Fibroblast of gingiva (primary cell): Measurements from ENCODE around the gene KRT4.
"Not testable (repeated sequence)": the region's sequence is repeated elsewhere in the genome, so short reads cannot be mapped to it uniquely, and the experiment has no call there.

Experiments
- DNase-seq: peaks from one replicate; pipeline ENCODE4 v3.0.0-alpha.2; 2011; ENCODE audit warnings: low read depth

Gene KRT4

GRCh38 chr12:52807544-52808470 is 6.1 kb downstream of the KRT4 start:
- no peak for DNase-seq

- no peak for DNase-seq
Measured at GRCh38 chr12:52806821-52807543, 6.9 kb downstream of the KRT4 start.

- DNase-seq, result no peak
Measured at GRCh38 chr12:52806169-52806811, 7.6 kb downstream of the KRT4 start.

GRCh38 chr12:52805739-52806138 is 8.2 kb downstream of the KRT4 start:
- no peak for DNase-seq

GRCh38 chr12:52805000-52805399 is 8.9 kb downstream of the KRT4 start:
- no peak for DNase-seq

- no peak for DNase-seq
Measured at GRCh38 chr12:52802442-52802841, 11.5 kb downstream of the KRT4 start.

GRCh38 chr12:52801773-52802172 is 12.1 kb downstream of the KRT4 start:
- no peak for DNase-seq

GRCh38 chr12:52800259-52800917 is 13.5 kb downstream of the KRT4 start:
- DNase-seq, result no peak

GRCh38 chr12:52799505-52800211 is 14.3 kb downstream of the KRT4 start:
- no peak for DNase-seq

GRCh38 chr12:52798671-52799504 is 15.0 kb downstream of the KRT4 start:
- no peak for DNase-seq

GRCh38 chr12:52798003-52798670 is 15.8 kb downstream of the KRT4 start:
- no peak for DNase-seq

- DNase-seq, result no peak
Measured at GRCh38 chr12:52797529-52797894, 16.4 kb downstream of the KRT4 start.

GRCh38 chr12:52796839-52797528 is 16.9 kb downstream of the KRT4 start:
- no peak for DNase-seq

- no peak for DNase-seq
Measured at GRCh38 chr12:52796429-52796794, 17.5 kb downstream of the KRT4 start.

- no peak for DNase-seq
Measured at GRCh38 chr12:52795694-52796428, 18.1 kb downstream of the KRT4 start, which contains the start of gene KRT3. Gene KRT3 (minus strand): TSS chr12:52796117. CDS start chr12:52796042, 75 bp downstream.

- DNase-seq, result not testable (repeated sequence)
Measured at GRCh38 chr12:52795332-52795674, 18.6 kb downstream of the KRT4 start.

- DNase-seq, result no peak
Measured at GRCh38 chr12:52794479-52795331, 19.2 kb downstream of the KRT4 start.
